Effector CD4-positive, alpha-beta T cell (primary cell): Measurements from ENCODE around the gene COG5.

Source experiments
- DNase-seq: peaks from one replicate; pipeline ENCODE4 v3.0.0-alpha.2; 2020

The COG5 gene

DNA sequence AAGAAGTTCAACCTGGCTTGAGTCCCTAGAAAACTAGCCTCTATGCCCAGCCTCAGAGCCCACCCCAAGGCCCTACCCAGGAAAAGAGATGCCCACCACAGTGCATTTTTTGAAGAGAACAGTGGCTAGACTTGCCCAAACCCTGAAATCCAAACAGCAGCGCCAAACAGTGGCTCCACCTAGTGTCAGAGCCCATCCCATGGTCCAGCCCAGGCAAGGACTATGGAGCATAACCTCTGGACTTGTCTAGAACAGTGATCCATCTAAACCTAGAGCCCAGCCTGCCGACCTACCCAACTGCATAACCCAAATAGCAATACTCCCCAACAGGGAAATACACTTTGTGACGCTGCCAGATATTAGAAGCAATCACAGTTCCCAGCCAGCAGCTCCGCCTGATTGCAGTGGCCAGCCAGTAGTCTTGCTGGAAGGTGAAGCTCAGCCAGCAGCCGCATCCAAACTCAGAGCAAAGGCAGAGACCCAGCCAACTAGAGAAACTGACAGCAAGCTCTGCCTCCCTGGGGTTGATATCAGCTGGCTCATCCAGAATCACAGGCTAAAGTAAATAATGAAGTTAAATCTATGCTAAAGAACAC is 350.4 kb downstream of the COG5 start:
- no peak for DNase-seq

DNA sequence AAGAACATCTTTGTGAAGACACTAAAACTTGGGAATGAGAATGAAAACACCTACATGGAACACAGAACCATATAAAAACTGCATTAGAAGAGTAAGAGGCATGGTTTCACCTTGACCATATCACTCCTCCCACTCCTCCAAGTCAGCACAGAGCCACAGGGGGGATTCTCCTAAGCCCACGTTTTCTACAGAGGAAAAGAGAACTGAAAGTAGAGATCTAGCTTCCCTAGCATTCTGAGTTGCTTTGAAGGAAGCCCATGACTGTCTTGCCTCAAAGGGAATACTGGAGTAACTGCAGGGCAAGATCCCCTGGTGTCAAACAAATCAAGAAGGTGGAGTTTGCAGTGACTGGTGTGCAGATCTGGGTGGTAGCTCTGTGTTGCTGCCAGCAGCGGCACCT is 351.0 kb downstream of the COG5 start:
- no peak for DNase-seq

DNA sequence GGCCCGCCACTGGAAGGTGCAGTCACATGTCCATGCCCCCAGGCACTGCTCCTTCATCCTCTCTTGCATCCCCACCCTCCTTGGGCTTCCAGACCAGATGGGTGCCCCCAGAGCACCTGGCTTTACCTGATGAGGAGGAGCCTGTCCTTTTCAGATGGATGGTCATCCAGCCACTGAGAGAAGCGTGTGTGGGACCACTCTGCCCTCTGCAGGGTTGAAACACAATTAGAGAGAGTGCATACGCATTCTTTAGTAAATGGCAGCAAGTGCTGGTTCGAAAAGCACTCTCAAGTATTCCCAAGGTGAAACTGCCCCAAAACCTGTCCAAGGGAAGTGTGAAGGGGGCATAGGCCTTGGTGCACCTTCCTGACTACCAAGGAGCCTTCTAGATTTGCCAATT is 353.3 kb downstream of the COG5 start:
- no peak for DNase-seq

DNA sequence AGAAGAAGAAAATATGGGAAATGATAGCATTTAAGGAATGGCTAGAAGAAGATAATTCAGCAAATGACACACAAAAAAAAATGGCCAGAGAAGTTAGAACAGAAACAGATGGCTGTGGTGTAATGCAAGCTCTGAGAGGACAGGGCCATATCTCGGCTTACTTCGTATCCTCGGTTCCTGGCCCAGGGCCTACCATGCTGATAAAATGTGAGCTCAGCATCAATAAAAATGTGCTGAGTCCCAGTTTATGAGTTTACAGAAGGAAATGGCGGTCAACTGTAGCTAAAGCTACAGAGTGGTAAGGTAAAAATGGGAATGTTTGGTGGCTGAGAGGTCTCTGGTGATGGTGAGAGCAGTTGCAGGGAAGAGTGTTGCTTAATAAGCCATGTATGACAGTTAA is 354.2 kb downstream of the COG5 start:
- no peak for DNase-seq

DNA sequence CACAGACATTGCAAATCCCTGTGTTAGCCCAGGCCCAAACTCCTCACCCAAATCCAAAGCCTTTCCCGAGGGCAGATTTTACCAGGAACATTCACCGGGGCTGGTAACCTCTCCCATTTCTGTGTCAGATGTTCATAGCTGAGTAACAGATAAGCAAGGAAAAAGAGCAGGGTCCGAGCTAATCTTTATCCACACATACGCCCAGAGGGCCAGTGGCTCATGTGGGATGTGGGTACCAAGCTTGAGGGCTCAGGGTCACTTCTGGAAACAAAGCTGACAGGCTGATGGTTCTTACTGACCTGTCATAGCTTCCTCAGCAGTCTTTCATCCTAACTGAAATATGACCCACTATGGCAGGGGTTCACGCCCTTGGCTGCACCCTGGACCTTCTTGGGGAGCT is 355.2 kb downstream of the COG5 start:
- no peak for DNase-seq

DNA sequence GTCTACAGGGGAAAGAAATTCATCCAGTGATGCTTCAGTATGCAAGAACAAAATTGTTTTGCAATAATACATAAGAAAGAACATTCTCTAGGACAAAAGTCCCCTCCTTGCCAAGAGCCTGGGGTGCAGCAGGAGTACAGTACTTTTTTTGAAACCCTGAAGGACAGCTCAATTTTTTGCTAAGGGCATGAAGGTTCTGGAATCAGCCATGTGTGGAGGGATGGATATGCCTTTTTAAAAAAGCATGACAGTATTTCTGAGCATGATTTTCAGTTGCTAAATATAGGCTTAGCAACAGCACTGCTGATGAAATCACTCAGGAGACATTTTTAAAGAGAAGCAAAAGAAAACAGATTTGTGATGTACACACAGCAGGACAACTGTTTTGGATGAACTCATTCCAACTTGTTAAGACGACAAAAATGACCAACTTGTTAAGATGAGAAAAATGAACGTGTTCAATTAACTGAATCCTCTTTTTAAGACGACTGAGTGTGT is 355.6 kb downstream of the COG5 start:
- DNase-seq, result no peak

DNA sequence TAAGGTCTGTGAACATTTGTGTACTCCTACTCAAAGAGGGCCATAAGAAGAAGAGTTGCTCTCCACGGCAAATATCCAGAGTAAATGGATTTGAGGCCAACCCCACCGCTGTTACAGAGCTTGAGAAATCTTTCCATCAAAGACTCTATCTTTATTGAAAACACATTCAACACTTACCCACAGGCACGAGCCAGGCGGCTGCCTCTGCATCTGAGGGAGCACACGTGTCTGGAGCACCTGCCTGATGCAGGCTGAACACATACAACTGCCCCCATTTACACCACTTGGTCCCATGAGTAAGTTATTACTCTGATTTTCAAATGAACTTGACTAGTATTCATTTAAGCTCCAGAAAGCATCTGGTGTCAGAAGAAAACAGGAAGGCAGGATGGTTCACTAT is 356.3 kb downstream of the COG5 start:
- DNase-seq, result no peak

DNA sequence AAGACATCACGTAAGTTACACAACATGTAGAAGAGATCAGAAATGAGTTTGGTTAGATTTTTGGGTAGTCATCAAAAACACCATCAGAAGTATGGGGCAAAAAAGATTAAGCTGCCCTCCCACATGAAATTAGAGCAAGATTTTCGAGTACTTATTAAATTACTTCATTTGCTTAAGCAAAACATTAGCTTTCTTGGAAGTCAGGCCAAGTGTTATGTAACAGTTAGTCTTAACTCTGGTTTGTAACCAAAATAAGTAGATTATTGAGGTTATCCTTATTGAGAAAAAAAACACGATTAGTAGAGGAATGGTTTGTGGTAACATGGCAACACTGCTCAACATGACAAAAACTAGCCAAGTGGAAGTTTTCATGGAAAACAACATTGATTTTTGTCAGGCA is 357.0 kb downstream of the COG5 start:
- DNase-seq, result no peak

DNA sequence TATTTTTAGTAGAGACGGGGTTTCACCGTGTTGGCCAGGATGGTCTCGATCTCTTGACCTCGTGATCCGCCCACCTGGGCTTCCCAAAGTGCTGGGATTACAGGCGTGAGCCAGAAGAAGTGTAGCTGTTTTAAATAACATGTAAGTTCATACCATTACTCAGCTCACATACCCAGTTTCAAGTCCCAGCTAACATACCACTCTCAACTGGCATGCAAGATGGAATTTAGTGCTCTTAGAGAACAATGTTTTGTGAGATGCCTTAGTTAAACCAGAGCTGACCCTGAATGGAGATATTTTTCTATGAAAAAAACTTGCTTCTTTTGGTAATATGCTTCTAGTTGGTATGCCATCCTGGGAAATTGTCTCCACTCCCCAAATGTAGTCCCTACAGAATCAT is 357.6 kb downstream of the COG5 start:
- no peak for DNase-seq

DNA sequence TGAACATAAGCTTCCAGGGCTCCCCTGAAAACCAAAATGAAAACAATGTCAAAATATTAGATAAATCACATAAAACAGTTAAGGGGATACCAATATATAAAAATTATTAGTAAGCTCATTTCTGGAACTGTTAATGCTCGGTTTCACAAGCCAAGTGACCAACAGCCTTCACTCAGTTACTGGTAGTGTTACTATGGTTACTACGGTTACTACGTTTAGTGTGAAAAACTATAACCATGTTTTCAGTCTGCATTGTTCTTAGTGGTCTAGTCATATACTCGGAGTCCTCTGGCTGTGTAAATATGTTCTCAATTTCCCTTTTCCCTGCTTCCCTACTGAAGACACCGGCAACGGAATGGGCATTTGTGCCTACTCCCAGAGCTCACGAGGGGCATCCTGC is 360.1 kb downstream of the COG5 start:
- no peak for DNase-seq

DNA sequence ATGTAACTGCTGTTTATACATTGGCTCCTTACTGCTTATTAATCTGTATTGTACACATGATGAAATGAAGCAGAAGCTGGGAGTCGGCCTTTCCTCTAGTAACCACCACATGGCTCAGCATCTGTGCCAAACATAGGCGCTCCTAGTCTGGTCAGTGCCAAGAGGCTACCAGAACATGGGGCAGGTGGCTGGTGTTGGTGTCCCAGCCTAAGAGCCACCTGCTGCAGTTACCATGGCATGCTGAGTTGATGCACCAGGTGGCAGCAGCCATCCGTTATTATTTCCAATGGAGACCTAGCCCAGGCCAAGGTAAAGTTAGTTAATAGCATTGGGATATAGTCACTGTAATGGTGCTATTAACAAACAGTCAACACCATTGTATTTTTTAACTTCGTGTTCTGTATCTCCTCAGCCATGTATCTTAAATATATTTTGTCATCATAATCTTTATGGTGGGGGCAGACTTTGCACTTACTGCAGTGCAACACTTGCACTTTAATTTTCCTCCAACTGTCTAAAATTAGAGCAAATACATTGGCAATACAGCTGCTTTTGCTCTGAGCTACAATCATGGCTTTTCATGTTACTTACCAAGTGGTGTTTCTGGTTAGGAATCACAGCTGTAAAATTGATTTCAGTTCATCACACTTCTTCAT is 361.8 kb downstream of the COG5 start:
- no peak for DNase-seq

DNA sequence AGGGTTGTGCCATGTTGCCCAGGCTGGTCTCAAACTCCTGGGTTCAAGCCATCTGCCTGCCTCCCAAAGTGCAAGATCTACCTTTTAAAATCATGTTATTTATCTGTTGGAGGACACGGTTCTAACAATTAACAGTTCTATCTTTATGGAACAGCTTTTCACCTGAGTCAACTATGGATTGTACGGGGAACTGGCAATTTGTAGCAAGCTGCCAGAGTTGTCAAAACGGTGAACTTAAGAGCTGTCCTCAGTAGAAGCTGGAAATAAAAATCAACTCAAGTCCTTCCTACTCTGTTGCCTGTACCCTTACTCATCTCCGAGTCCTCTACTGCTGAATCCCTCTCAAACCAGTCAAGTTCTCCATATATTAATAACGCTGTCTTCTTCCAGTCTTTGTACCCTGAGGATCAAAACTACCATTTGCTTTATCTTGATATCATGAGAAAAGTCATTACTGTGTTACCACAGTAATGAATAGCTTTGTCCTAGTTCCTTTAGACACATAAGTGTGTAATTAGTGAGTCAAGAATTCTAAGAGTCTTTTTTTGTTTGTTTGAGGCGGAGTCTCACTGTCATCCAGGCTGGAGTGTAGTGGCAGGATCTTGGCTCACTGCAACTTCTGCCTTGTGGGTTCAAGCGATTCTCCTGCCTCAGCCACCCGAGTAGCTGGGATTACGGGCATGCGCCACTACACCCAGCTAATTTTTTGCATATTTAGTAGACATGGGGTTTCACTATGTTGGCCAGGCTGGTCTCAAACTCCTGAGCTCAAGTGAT is 366.7 kb downstream of the COG5 start:
- no peak for DNase-seq

DNA sequence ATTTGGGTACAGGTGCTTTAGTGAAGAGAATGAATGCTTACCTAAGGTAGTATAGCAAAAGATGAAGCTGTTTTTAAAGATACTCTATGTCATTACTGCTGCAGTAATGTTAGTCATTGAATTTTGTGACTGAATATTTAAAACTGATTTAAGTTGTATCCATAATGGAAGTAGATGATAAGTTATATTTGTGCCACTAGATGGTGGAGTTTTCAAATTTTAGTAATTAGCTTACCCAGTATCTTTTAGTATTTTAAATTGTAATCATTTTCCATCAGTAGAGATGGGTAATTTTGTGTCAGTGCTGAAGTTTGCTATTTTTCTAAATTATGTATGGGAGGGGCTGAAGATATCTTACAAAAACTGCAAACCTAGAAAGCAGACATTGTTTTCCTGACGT is 369.7 kb downstream of the COG5 start:
- DNase-seq, result no peak

DNA sequence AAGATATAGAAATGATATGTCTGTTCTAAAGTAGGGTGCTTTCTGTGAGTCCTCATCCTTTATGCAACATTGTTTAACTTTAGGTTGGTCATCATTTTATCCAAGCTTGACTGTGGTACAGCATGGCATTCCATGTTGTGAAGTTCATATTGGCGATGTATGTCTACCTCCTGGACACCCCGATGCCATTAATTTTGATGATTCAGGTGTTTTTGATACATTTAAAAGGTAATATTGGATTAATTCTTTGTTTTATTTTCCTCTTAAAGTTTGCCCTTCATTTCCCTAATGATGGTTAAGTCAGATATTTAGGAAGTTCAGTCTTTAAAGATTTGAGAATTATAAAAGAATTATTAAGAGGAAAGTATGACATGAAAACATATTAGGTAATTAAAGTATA is 373.6 kb downstream of the COG5 start:
- DNase-seq, result no peak

DNA sequence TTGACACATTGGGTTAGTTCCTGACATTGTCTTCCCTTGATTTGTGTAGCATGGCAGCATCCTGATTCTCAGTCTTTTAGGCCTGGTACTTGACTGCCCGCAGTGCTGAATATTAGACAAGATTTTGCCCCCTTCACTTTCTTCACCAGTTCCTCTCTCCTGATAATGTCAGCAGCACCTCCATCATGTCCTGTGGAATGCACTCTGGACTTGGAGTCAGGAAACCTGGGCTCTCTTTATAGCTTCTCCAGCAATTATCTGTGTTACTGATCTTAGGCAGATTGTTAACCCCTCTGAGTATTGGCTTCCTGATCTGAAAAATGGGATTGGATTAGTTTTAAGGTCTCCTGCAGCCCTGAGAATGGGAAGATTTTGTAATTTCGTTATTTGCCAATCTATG is 375.9 kb downstream of the COG5 start:
- DNase-seq, result no peak

DNA sequence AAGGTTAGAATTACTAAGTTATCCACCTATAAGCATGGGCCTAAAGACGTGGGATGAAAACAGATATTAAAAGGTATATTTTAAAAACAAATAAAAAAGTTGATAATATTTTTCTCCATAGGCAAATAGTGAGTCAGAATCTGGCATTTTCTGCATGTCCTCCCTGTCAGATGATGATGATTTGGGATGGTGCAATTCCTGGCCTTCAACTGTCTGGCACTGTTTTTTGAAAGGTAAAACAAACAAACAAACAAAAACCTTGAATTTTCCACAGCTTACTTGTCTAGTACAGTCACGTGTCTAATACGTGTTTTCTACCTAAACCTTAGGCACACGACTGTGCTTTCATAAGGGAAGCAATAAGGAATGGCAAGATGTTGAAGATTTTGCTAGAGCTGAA is 377.5 kb downstream of the COG5 start:
- DNase-seq, result no peak

DNA sequence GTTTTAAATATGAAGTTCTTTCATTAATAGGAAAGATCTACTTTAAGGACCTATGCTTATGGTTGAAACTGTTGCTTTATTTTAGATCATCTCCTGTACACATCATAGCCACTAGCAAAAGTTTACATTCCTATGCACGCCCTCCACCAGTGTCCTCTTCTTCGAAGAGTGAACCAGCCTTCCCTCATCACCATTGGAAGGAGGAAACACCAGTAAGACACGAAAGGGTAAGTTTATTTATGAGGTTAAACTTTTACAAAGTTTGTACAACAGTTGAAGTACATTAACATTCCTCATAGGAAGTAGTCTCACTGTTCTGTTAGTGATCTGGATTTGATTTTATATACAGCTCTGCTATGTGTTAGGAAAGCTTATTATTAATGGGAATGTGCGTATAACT is 378.0 kb downstream of the COG5 start:
- DNase-seq, result no peak

DNA sequence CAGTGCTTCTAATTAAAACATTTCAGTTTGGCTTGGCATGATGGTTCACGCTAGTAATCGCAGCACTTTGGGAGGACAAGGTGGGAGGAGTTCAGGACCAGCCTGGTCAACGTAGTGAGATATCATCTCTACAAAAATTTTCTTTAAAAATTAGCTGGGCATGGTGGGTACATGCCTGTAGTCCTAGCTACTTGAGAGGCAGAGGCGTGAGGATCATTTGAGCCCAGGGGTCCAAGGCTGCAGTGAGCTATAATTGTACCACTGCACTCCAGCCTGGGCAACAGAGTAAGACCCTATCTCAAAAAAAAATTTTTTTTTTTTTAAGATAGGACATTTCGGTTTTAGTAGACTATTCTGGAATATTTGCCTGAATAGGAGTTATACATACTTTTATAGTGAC is 382.5 kb downstream of the COG5 start:
- no peak for DNase-seq

DNA sequence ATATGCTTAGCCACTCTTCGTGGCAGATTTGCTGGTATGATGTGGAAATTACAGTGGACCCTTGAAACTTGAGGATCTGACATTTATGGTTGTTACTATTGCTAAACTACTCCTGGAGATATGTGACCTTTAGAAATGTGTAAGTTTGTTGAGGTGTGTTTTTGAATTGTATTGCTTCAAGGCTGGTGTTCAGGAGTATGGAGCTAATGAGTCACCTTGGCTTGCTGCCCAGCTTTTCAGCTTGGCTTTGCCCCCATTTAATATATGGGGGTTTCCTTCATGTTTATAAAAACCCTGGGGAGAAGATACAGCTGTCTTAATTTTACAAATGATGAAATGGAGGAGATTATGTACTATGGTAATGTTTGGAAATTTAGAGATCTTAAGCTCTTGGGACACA is 383.3 kb downstream of the COG5 start:
- peak; percentile 55 for DNase-seq

DNA sequence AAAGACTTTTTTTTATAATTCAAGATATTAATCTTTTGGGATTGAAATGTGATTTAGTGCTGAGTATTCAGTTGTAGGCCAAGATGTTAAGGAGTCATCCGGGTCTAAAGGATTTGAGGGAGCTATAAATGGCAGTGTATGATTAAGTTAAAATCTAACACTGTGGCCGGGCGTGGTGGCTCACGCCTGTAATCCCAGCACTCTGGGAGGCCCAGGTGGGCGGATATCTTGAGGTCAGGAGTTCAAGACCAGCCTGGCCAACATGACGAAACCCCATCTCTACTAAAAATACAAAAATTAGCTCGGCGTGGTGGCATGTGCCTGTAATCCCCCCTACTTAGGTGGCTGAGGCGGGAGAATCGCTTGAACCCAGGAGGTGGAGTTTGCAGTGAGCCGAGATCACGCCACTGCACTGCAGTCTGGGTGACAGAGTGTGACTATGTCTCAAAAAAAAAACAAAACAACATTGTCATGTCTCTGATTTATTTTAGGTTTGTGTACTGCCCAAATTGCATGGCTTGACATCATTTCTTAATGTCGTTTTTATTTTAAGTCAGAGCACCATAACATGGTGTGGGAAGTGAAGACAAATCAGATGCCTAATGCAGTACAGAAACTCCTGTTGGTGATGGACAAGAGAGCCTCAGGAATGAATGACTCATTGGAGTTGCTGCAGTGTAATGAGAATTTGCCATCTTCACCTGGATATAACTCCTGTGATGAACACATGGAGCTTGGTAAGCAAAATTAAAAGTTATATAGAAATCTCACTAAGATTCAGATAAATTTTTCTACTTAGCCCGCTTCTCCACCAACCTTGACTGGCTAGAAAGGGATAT is 384.2 kb downstream of the COG5 start:
- DNase-seq, result no peak

DNA sequence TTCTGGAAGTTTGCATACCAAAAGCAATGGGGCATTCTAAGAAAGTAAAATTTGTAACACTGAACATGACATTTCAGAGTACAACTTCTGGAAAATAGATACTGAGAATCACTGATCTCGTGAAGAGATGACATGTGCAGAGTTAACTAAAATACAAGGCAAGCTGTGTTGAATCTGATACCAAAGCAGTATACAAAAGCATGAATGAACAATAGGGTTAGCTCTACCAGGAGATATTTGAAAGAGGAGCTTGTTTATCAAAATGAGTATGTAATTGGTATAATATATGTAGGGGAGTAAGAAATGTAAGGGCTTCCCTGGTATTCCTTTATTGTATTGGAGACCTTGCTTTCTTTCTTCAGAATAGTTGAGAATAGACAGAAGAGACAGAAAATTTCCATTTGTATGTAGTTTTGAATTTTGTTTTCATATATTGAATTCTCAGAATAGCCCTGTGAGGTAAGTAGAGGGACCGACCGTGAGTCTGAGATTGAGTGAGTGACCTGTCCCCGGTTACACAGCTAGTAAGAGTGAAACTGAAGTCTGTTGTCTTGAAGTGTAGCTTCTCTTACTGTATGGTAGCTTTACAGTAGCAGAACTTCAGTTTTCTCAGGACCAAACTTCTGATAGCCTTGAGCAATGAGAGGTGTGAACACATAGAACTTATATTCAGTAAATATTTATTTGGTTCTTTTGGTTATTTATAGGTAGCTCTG is 389.9 kb downstream of the COG5 start:
- DNase-seq, result no peak

DNA sequence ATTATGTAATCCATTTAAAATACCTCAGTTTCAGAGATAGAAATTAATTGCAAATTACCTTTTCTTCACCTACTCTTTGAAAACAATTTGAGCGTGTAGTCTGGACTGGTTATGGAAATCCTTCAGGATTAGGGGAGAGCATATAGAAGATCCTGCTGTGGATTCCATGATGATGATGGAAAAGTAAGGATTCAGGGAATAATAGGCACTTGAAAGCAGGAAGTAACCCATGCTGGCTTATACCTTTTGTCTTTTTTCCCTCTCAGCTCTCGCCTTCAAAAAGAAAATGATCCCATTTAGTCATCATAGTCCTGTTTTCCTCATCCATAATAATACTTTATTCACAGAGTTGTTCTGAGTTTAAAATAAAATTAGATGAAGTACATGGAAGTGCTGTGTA is 390.5 kb downstream of the COG5 start:
- DNase-seq, result no peak
